Bronchial epithelial cell (primary cell): ENCODE results near the gene SLC4A3. TPM values are rescaled to one million over a fixed set of nuclear protein-coding genes. Genes with fewer than 3 reads are reported as not detected.

Experiments
- DNase-seq: peaks from one replicate; pipeline ENCODE4 v3.0.0-alpha.2; 2010; ENCODE audit warnings: low read depth
- FAIRE-seq: peaks from 2 replicates; lab custom pipeline; 2011; peaks lifted over from hg19 to GRCh38; lab: Jason Lieb, UNC
- H3K27me3 ChIP-seq: 2 replicates; pipeline ENCODE4 v1.5.1; 2011; ENCODE audit warnings: low read length; ENCODE audit not compliant: control insufficient read depth, insufficient read depth
- H3K36me3 ChIP-seq: 2 replicates; pipeline ENCODE4 v1.5.1; 2011; ENCODE audit warnings: low read length; ENCODE audit not compliant: control insufficient read depth, insufficient read depth
- H3K4me3 ChIP-seq: 2 replicates; pipeline ENCODE4 v1.5.1; 2011; ENCODE audit warnings: mild to moderate bottlenecking, low read depth, low read length, control low read depth
- CTCF ChIP-seq: IDR thresholded peaks from 2 replicates; pipeline ENCODE4 v1.5.1; 2011; ENCODE audit warnings: mild to moderate bottlenecking, moderate library complexity, low read length, control low read depth, inconsistent platforms; ENCODE audit not compliant: insufficient read depth, severe bottlenecking
- total RNA-seq: library from RNA; depleted of rRNA; stranded (reverse); fragments of >200 nt; gene quantifications from 2 replicates; pipeline ENCODE4 v1.2.1, GENCODE V29; 2014

Gene SLC4A3
- total RNA-seq, 1 donor from 2014 or later, result 1.6 TPM

DNA sequence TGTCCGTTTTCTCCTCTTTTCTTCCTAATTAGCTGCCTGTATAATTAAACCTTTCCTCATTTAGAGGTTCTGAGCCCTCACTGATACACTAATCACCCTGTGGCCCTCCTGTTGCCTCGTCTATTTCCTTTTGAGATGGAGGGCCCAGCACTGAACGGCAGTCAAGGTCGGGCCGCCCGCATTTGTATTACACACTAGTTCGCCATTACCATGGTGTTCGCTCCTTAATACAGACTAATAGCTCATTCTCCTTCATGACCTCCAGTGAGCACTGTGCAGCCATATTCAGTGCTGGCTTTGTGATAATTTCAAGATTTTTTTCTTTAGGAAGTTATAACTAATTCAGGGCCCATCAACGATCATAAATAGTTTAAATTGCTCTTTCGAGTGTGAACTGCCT lies 64.1 kb downstream of the SLC4A3 start:
- Histone ChIP-seq H3K4me3 (no peak overlapping the region), H3K27me3 (no peaks in the 10 kb centered on the region), H3K36me3 (no peaks in the 10 kb centered on the region)
- no peak for TF ChIP-seq CTCF
- FAIRE-seq, result no peak
- no peak for DNase-seq

Other genes starting within 250 kb of the SLC4A3 start
- 50.8 and 60.4 TPM in 2 replicates for gene DNPEP, start 239.7 kb upstream of the SLC4A3 start, total RNA-seq
- not detected in 2 replicates for gene DES, start 209.3 kb upstream of the SLC4A3 start, total RNA-seq
- 1.8 and 2.4 TPM in 2 replicates for gene SPEG, start 192.8 kb upstream of the SLC4A3 start, total RNA-seq
- 40.3 and 49.0 TPM in 2 replicates for gene GMPPA, start 128.7 kb upstream of the SLC4A3 start, total RNA-seq
- gene ASIC4, start 113.1 kb upstream of the SLC4A3 start, total RNA-seq, result under 0.01 and 0.53 TPM in 2 replicates
- gene CHPF, start 83.8 kb upstream of the SLC4A3 start, total RNA-seq, result 52.7 and 85.5 TPM in 2 replicates
- under 0.01 and 0.13 TPM in 2 replicates for gene TMEM198, start 83.6 kb upstream of the SLC4A3 start, total RNA-seq
- 9.2 and 15.2 TPM in 2 replicates for gene OBSL1, start 56.1 kb upstream of the SLC4A3 start, total RNA-seq
- under 0.01 and 0.13 TPM in 2 replicates for gene INHA, start 55.3 kb upstream of the SLC4A3 start, total RNA-seq
- gene STK11IP, start 29.8 kb upstream of the SLC4A3 start, total RNA-seq, result 11.3 and 16.9 TPM in 2 replicates